Cortex of kidney (tissue), 1 donor: ENCODE results near the gene TUBB2B.

Experiments
- DNase-seq: peaks from one replicate; lab custom pipeline; 2025; lab: John Stamatoyannopoulos, UW

TUBB2B gene

GRCh38 chr6:3227363-3228045 lies at the start of gene TUBB2B:
Gene TUBB2B (minus strand): TSS chr6:3227653. CDS start chr6:3227543, 110 bp downstream.
- DNase-seq = no peak

GRCh38 chr6:3277251-3277650 lies 49.8 kb upstream of the TUBB2B start:
- no peak for DNase-seq

GRCh38 chr6:3276174-3277167 lies 49.0 kb upstream of the TUBB2B start:
- DNase-seq = no peak

GRCh38 chr6:3273707-3274521 lies 46.5 kb upstream of the TUBB2B start:
- DNase-seq = no peak

- DNase-seq = no peak
These were observed 45.6 kb upstream of the TUBB2B start for GRCh38 chr6:3272911-3273547.

GRCh38 chr6:3271756-3272155 lies 44.3 kb upstream of the TUBB2B start:
- no peak for DNase-seq

- no peak for DNase-seq
These were observed 42.8 kb upstream of the TUBB2B start for GRCh38 chr6:3270258-3270657.

GRCh38 chr6:3269281-3269975 lies 42.0 kb upstream of the TUBB2B start:
- no peak for DNase-seq

- DNase-seq = no peak
These were observed 41.2 kb upstream of the TUBB2B start for GRCh38 chr6:3268680-3269079.

GRCh38 chr6:3267162-3267561 lies 39.7 kb upstream of the TUBB2B start:
- no peak for DNase-seq

- no peak for DNase-seq
These were observed 38.7 kb upstream of the TUBB2B start for GRCh38 chr6:3266170-3266569.

- no peak for DNase-seq
These were observed 38.2 kb upstream of the TUBB2B start for GRCh38 chr6:3265671-3266070.

- DNase-seq = no peak
These were observed 36.9 kb upstream of the TUBB2B start for GRCh38 chr6:3264356-3264755.

GRCh38 chr6:3263096-3263495 lies 35.6 kb upstream of the TUBB2B start:
- DNase-seq = no peak

GRCh38 chr6:3261921-3262320 lies 34.5 kb upstream of the TUBB2B start:
- no peak for DNase-seq

GRCh38 chr6:3261518-3261820 lies 34.0 kb upstream of the TUBB2B start:
- DNase-seq = no peak

- no peak for DNase-seq
These were observed 33.5 kb upstream of the TUBB2B start for GRCh38 chr6:3260772-3261517.

GRCh38 chr6:3260296-3260695 lies 32.8 kb upstream of the TUBB2B start:
- no peak for DNase-seq

GRCh38 chr6:3259491-3259958 lies 32.1 kb upstream of the TUBB2B start:
- no peak for DNase-seq

- peak; percentile 79 for DNase-seq
These were observed 31.5 kb upstream of the TUBB2B start, which contains the start of gene PSMG4 for GRCh38 chr6:3258720-3259490. Gene PSMG4 (plus strand): TSS chr6:3258947. CDS start chr6:3259023, 76 bp downstream.
